Measurements from ENCODE around the gene ABCA12.

GRCh38 chr2:215003001-215003400, 135.4 kb downstream of the ABCA12 start:
- TF ChIP-seq CHD4 (IDR thresholded peaks at IDR 0.05; ENCODE audit: borderline replicate concordance) (no peak), PBX3 (IDR thresholded peaks at IDR 0.05) (no peak), HMGXB4 (CRISPR knock-in tag; IDR thresholded peaks at IDR 0.05; ENCODE audit: borderline replicate concordance) (no peak), REST (IDR thresholded peaks at IDR 0.05) (no peak), RNF2 (IDR thresholded peaks at IDR 0.05; ENCODE audit: borderline replicate concordance, low read depth) (no peak), PHF8 (IDR thresholded peaks at IDR 0.05; ENCODE audit: borderline replicate concordance, low read depth) (no peak), EP300 (IDR thresholded peaks at IDR 0.05) (no peak), POLR2AphosphoS2 (conservative IDR thresholded peaks at IDR 0.05; ENCODE audit: low read length) (no peak), POLR2A (IDR thresholded peaks at IDR 0.05; ENCODE audit: low read length) (no peak)
- TF ChIP-seq, protein P1, sequence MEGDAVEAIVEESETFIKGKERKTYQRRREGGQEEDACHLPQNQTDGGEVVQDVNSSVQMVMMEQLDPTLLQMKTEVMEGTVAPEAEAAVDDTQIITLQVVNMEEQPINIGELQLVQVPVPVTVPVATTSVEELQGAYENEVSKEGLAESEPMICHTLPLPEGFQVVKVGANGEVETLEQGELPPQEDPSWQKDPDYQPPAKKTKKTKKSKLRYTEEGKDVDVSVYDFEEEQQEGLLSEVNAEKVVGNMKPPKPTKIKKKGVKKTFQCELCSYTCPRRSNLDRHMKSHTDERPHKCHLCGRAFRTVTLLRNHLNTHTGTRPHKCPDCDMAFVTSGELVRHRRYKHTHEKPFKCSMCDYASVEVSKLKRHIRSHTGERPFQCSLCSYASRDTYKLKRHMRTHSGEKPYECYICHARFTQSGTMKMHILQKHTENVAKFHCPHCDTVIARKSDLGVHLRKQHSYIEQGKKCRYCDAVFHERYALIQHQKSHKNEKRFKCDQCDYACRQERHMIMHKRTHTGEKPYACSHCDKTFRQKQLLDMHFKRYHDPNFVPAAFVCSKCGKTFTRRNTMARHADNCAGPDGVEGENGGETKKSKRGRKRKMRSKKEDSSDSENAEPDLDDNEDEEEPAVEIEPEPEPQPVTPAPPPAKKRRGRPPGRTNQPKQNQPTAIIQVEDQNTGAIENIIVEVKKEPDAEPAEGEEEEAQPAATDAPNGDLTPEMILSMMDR (IDR thresholded peaks at IDR 0.05), result no peak
